ENCODE data around the gene MRPS22. TPM values are rescaled to one million over a fixed set of nuclear protein-coding genes. Genes with fewer than 3 reads are reported as not detected.

The MRPS22 gene
- polyA plus RNA-seq, 3 donors = 19.2 to 43.2 (median 39.0) TPM

- DNase-seq = no peak
- peak overlapping the region in 1 of 2 donors; percentile 33 for H3K27ac ChIP-seq (ENCODE audit: low read depth in 1 of 2, low read length in 2 of 2)
- no peak overlapping the region for H3K4me3 Mint-ChIP-seq
- H3K4me1 ChIP-seq (ENCODE audit: control insufficient read depth in 1 of 2, insufficient read depth in 2 of 2, low read length in 2 of 2) = peaks cover 19 to 26% of the 10 kb centered on the region in 2 donors
- H2AFZ ChIP-seq (ENCODE audit: insufficient read depth, low read depth, low read length, poor library complexity, severe bottlenecking) = no peak overlapping the region
- peaks cover 42% of the 10 kb centered on the region for H4K20me1 ChIP-seq (ENCODE audit: insufficient read depth, low read length)
- no peaks in the 10 kb centered on the region for H3K9me3 ChIP-seq (replicated peaks in 1 of 2; ENCODE audit: control insufficient read depth in 1 of 2, insufficient read depth in 1 of 2, low read length in 2 of 2)
- H3K4me3 ChIP-seq (replicated peaks in 1 of 3; ENCODE audit: low read depth in 2 of 3, low read length in 3 of 3) = peak overlapping the region in 1 of 3 experiments; percentile 98
- H3K9me3 Mint-ChIP-seq = peaks cover 0 to 3% (median 0%) of the 10 kb centered on the region in 7 donors
- 100% methylated on average over 2 of the region's 10 CpGs for WGBS (ENCODE audit: insufficient coverage)
- H3K4me1 Mint-ChIP-seq = peaks cover 42% of the 10 kb centered on the region
- no peaks in the 10 kb centered on the region for H3K27me3 Mint-ChIP-seq (ENCODE audit: low read depth in 3 of 3)
- H3K27ac Mint-ChIP-seq = no peak overlapping the region
- peaks cover 9 to 18% of the 10 kb centered on the region in 2 donors for H3K36me3 ChIP-seq (replicated peaks in 1 of 2; ENCODE audit: control insufficient read depth in 1 of 2, insufficient read depth in 2 of 2, low read length in 2 of 2)
- TF ChIP-seq CTCF (IDR thresholded peaks at IDR 0.05) = no peak
- H3K9ac ChIP-seq (ENCODE audit: insufficient read depth, low read length, poor library complexity, severe bottlenecking) = peak overlapping the region; percentile 100
- H3K4me2 ChIP-seq (replicated peaks; ENCODE audit: extremely low read depth, low read length, poor library complexity, severe bottlenecking) = peak overlapping the region; percentile 74
- no peaks in the 10 kb centered on the region for H3K27me3 ChIP-seq (ENCODE audit: control insufficient read depth in 2 of 2, insufficient read depth in 2 of 2, low read length in 2 of 2)
- peaks cover 5 to 12% of the 10 kb centered on the region in 2 donors for H3K36me3 Mint-ChIP-seq
- H3K79me2 ChIP-seq (ENCODE audit: insufficient read depth, low read length) = peaks cover 76% of the 10 kb centered on the region
- intact Hi-C loops (cut with micrococcal nuclease) = loop anchor here in 1 of 2 donors (5.0 kb wide), 1 partner anchor 41 kb away; no protein-coding TSS in a partner anchor
Measured at GRCh38 chr3:139388077-139388476, 44.3 kb downstream of the MRPS22 start.

- Mint-ChIP-seq H3K27ac (peak overlapping the region; percentile 97 to 99 (median 98)), H3K36me3 (peaks cover 4 to 10% of the 10 kb centered on the region in 2 donors), H3K9me3 (peaks cover 0 to 3% (median 0%) of the 10 kb centered on the region in 7 donors), H3K4me1 (peaks cover 44% of the 10 kb centered on the region), H3K4me3 (peak overlapping the region; percentile 89 to 94), H3K27me3 (ENCODE audit: low read depth in 3 of 3) (no peaks in the 10 kb centered on the region)
- no peaks in the 10 kb centered on the region for H3K27me3 ChIP-seq (ENCODE audit: control insufficient read depth in 2 of 2, insufficient read depth in 2 of 2, low read length in 2 of 2)
- peak in 1 of 3 donors; percentile 3 for DNase-seq
- H4K20me1 ChIP-seq (ENCODE audit: insufficient read depth, low read length) = peaks cover 35% of the 10 kb centered on the region
- H3K4me1 ChIP-seq (ENCODE audit: control insufficient read depth in 1 of 2, insufficient read depth in 2 of 2, low read length in 2 of 2) = peaks cover 19 to 26% of the 10 kb centered on the region in 2 donors
- intact Hi-C loops (cut with micrococcal nuclease) = loop anchor here in 1 of 2 donors (5.0 kb wide), 1 partner anchor 42 kb away; no protein-coding TSS in a partner anchor
- 4% methylated on average over 23 of the region's 25 CpGs for WGBS (ENCODE audit: insufficient coverage)
- H3K27ac ChIP-seq (ENCODE audit: low read depth in 1 of 2, low read length in 2 of 2) = peak overlapping the region; percentile 88 to 97
- H3K4me3 ChIP-seq (replicated peaks in 1 of 3; ENCODE audit: low read depth in 2 of 3, low read length in 3 of 3) = peak overlapping the region; percentile 90 to 98 (median 92)
- peak overlapping the region; percentile 95 for H2AFZ ChIP-seq (ENCODE audit: insufficient read depth, low read depth, low read length, poor library complexity, severe bottlenecking)
- H3K4me2 ChIP-seq (replicated peaks; ENCODE audit: extremely low read depth, low read length, poor library complexity, severe bottlenecking) = peak overlapping the region; percentile 74
- TF ChIP-seq CTCF (IDR thresholded peaks at IDR 0.05) = no peak
- peak overlapping the region; percentile 100 for H3K9ac ChIP-seq (ENCODE audit: insufficient read depth, low read length, poor library complexity, severe bottlenecking)
- peaks cover 5 to 10% of the 10 kb centered on the region in 2 donors for H3K36me3 ChIP-seq (replicated peaks in 1 of 2; ENCODE audit: control insufficient read depth in 1 of 2, insufficient read depth in 2 of 2, low read length in 2 of 2)
- no peaks in the 10 kb centered on the region for H3K9me3 ChIP-seq (replicated peaks in 1 of 2; ENCODE audit: control insufficient read depth in 1 of 2, insufficient read depth in 1 of 2, low read length in 2 of 2)
- peaks cover 67% of the 10 kb centered on the region for H3K79me2 ChIP-seq (ENCODE audit: insufficient read depth, low read length)
Measured at GRCh38 chr3:139388821-139389551, 45.2 kb downstream of the MRPS22 start.

Data from CD14-positive monocyte (primary cell).